Panc1 (cell line): Measurements from ENCODE around the gene SMIM15.

Experiments
- POLR2AphosphoS5 ChIP-seq: IDR thresholded peaks from 2 replicates; pipeline ENCODE4 v1.6.1; 2012; ENCODE audit warnings: mild to moderate bottlenecking, low read depth, low read length, moderate library complexity
- SIN3A ChIP-seq: IDR thresholded peaks from 2 replicates; pipeline ENCODE4 v1.6.1; 2012; ENCODE audit warnings: low read depth, mild to moderate bottlenecking, low read length, moderate library complexity, borderline replicate concordance; ENCODE audit not compliant: insufficient read depth
- TCF7L2 ChIP-seq: IDR thresholded peaks from 2 replicates; pipeline ENCODE4 v1.6.1; 2011; ENCODE audit warnings: mild to moderate bottlenecking, low read depth, low read length, inconsistent platforms
- TF ChIP-seq, protein P1 (sequence below): fragments of 450-650 bp; IDR thresholded peaks from 2 replicates; pipeline ENCODE4 v1.5.1; 2017; ENCODE audit warnings: mild to moderate bottlenecking
- TF ChIP-seq, protein P2 (sequence below), 2 experiments: IDR thresholded peaks; 2 replicates each; pipeline ENCODE4 v1.6.1; 2011 to 2012; ENCODE audit warnings: low read depth in 2 of 2, control low read depth in 1 of 2, low read length in 1 of 2, mild to moderate bottlenecking in 1 of 2, moderate library complexity in 1 of 2; ENCODE audit not compliant: insufficient read depth in 1 of 2

DNA sequence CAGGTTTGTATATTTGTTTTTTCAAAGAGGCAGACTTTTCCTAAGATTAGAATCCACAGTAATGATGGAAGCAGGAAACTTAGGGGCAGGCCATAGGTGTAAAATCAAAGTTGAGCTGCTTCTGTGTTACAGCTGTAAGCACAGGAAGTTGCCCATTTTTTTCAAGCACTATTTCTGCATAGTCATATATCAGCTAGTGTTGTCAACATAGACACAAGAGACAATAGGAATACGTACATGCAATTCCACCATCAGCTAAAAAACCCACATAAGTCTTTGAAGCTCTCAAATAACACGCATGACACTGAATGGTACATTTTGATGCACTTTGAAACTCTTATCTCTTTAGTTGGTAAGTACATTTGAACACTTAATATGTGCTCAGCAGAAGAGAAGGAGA lies 20.2 kb upstream of the SMIM15 start:
- TF ChIP-seq, protein P1, sequence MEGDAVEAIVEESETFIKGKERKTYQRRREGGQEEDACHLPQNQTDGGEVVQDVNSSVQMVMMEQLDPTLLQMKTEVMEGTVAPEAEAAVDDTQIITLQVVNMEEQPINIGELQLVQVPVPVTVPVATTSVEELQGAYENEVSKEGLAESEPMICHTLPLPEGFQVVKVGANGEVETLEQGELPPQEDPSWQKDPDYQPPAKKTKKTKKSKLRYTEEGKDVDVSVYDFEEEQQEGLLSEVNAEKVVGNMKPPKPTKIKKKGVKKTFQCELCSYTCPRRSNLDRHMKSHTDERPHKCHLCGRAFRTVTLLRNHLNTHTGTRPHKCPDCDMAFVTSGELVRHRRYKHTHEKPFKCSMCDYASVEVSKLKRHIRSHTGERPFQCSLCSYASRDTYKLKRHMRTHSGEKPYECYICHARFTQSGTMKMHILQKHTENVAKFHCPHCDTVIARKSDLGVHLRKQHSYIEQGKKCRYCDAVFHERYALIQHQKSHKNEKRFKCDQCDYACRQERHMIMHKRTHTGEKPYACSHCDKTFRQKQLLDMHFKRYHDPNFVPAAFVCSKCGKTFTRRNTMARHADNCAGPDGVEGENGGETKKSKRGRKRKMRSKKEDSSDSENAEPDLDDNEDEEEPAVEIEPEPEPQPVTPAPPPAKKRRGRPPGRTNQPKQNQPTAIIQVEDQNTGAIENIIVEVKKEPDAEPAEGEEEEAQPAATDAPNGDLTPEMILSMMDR = no peak
- TF ChIP-seq POLR2AphosphoS5 (no peak), TCF7L2 (no peak), SIN3A (no peak)
- TF ChIP-seq, protein P2, sequence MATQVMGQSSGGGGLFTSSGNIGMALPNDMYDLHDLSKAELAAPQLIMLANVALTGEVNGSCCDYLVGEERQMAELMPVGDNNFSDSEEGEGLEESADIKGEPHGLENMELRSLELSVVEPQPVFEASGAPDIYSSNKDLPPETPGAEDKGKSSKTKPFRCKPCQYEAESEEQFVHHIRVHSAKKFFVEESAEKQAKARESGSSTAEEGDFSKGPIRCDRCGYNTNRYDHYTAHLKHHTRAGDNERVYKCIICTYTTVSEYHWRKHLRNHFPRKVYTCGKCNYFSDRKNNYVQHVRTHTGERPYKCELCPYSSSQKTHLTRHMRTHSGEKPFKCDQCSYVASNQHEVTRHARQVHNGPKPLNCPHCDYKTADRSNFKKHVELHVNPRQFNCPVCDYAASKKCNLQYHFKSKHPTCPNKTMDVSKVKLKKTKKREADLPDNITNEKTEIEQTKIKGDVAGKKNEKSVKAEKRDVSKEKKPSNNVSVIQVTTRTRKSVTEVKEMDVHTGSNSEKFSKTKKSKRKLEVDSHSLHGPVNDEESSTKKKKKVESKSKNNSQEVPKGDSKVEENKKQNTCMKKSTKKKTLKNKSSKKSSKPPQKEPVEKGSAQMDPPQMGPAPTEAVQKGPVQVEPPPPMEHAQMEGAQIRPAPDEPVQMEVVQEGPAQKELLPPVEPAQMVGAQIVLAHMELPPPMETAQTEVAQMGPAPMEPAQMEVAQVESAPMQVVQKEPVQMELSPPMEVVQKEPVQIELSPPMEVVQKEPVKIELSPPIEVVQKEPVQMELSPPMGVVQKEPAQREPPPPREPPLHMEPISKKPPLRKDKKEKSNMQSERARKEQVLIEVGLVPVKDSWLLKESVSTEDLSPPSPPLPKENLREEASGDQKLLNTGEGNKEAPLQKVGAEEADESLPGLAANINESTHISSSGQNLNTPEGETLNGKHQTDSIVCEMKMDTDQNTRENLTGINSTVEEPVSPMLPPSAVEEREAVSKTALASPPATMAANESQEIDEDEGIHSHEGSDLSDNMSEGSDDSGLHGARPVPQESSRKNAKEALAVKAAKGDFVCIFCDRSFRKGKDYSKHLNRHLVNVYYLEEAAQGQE (IDR thresholded peaks at IDR 0.05; ENCODE audit: insufficient read depth in 1 of 2, low read depth in 2 of 2, low read length in 1 of 2) = no peak
